HTERT RPE-1 (cell line): ENCODE measurements around the gene ADCK1.
"Not testable (repeated sequence)": the region's sequence is repeated elsewhere in the genome, so short reads cannot be mapped to it uniquely, and the experiment has no call there.

ENCODE experiments used
- in situ Hi-C: fragments of 300-500 bp; cut with MboI; formaldehyde crosslinking; loops from 4 replicates; pipeline ENCODE4 v1.14.3; 2020; ENCODE audit warnings: low sequenced_read_pairs

Gene ADCK1

GRCh38 chr14:77799863-77800730 lies at the start of gene ADCK1:
ADCK1 (plus strand) TSS chr14:77800109; CDS start chr14:77818979, 18,870 bp downstream.
- in situ Hi-C loops: no loop called here

DNA sequence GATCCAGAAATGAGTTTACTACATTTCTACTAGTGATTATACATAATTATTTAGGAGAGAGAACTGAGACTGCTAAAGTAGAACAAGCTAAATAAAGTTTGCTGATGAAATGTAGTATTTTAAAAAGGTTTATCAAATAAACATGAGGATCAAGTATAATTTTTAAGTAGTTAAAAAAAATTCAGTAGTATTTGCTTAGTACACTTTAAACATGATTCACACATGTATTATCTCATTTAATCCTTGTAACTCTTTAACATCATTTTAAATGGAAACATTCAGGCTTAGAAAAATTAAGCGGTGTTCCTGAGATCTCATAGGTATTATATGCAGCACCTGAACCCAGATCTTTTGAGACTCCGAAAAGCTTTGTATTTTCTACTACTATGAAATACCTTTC lies 47.6 kb upstream of the ADCK1 start:
- in situ Hi-C loops: no loop called here

- in situ Hi-C loops: no loop called here
Measured at GRCh38 chr14:77752799-77753516, 47.0 kb upstream of the ADCK1 start.

DNA sequence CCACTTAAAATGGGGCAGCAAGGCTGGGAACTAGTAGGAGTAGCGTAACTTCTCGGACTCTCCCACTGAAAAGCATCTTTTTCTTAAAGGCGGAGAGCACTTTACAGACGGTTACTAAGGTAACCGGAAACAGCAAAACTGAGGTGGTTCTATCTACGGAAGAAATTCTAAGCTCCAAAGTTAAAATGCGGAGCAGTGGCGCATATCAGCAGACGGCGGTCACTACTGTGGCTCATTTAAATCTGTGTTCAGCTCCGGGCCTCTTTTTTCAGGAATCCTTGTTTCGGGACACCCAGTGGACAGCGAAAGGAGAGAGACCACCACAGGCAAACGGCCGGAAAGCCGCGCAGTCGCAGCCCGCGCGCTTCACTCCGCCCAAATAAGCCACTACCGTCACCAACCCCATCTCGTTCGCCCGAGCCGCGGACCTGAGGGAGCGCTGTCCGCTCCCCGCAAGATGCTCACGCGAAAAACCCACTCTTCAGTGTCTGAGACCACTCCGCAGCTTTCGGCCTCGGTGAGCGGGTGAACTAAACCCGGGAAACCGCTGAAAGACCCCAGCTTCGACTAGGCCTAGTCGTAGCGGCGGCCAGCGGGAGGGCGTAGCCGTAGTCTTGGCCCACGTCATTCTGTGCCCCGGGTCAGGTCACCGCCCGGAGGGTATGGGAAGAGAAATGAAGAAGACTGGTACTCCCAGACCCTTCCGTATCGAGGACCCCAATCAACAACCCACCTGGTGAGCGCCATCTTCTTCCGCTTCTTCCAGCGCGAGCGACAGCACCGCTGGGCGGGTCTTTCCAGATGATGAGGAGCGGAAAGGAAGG lies 39.3 kb upstream of the ADCK1 start, which contains the start of gene SNW1:
SNW1 (minus strand) TSS at position 776 of the 824 bp plus-strand sequence; CDS start at position 747, 29 bp downstream.
- in situ Hi-C loops: no loop called here

- in situ Hi-C loops: no loop called here
Measured at GRCh38 chr14:77761205-77761931, 38.5 kb upstream of the ADCK1 start.

GRCh38 chr14:77763316-77763715 lies 36.6 kb upstream of the ADCK1 start:
- in situ Hi-C loops: no loop called here

GRCh38 chr14:77763978-77764377 lies 35.9 kb upstream of the ADCK1 start:
- in situ Hi-C loops: no loop called here

- in situ Hi-C loops: not testable (repeated sequence)
Measured at GRCh38 chr14:77768442-77769069, 31.4 kb upstream of the ADCK1 start.

DNA sequence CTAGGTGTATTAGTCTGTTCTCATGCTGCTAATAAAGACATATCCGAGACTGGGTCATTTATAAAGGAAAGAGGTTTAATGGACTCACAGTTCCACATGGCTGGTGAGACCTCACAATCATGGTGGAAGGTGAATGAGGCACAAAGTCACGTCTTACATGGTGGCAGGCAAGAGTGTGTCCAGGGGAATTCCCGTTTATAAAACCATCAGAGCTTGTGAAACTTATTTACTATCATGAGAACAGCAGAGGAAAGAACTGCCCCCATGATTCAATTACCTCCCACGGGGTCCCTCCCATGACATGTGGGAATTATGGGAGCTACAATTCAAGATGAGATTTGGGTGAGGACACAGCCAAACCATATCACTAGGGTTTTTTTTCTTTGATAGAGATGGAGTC lies 25.9 kb upstream of the ADCK1 start:
- in situ Hi-C loops: not testable (repeated sequence)

GRCh38 chr14:77782202-77782601 lies 17.7 kb upstream of the ADCK1 start:
- in situ Hi-C loops: no loop called here

- in situ Hi-C loops: no loop called here
Measured at GRCh38 chr14:77786148-77786547, 13.8 kb upstream of the ADCK1 start.

- in situ Hi-C loops: no loop called here
Measured at GRCh38 chr14:77790566-77791224, 9.2 kb upstream of the ADCK1 start.

DNA sequence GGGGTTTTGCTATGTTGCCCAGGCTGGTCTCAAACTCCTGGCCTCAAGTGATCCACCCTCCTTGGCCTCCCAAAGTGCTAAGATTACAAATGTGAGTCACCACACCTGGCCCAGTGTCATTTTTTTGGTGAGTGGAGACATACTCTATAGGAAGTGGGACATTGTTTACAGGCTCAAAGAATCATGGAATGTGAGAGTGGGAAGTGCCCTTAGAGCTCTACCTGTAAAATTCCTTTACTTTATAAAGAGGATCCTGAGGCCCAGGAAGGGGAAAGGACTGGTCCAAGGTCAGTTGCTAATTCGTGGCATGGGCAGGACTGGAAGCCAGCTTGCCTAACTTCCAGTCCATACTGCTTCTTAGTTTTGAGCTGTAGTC lies 8.7 kb upstream of the ADCK1 start:
- in situ Hi-C loops: no loop called here

DNA sequence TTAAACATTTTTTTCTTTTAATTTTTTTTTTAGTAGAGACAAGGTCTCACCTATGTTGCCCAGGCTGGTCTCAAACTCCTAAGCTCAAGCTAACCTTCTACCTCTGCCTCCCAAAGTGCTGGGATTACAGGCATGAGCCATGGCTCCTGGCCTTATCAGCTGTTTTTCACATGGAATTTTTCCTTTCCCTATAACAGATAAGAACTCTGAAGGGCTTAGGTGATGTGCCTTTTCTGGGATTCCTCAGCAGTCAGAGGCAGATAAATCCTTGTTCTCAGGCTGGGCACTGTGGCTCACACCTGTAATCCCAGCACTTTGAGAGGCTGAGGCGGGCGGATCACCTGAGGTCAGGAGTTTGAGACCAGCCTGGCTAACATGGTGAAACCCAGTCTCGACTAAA lies 6.7 kb upstream of the ADCK1 start:
- in situ Hi-C loops: not testable (repeated sequence)

DNA sequence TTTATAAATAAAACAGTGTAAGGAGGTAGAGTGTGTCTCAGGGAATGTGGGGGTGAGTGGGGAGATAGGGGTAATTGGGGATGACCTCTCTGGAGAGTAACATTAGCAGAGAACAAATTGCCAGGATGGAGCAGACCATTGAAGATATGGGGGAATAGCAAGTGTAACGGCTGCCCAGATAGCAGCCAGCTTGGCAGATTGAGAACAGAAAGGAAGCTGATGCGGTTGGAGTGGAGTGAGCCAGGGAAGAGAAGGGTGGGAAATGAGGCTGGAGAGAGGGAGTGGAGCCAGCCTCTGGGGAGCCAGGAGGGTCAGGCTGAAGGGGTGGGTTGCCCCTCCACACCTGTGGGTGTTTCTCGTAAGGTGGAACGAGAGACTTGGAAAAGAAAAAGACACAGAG lies 5.6 kb upstream of the ADCK1 start:
- in situ Hi-C loops: no loop called here

DNA sequence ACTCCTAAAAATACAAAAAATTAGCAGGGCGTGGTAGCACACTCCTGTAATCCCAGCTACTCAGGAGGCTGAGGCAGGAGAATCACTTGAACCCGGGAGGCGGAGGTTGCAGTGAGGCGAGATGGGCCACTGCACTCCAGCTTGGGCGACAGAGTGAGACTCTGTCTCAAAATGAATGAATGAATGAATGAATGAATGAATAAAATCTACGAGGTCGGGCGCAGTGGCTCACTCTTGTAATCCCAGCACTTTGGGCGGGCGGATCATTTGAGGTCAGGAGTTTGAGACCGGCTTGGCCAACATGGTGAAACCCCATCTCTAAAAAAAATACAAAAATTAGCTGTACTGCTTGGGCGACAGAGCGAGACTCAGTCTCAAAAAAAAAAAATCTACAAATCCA lies 453 bp upstream of the ADCK1 start:
- in situ Hi-C loops: not testable (repeated sequence)

DNA sequence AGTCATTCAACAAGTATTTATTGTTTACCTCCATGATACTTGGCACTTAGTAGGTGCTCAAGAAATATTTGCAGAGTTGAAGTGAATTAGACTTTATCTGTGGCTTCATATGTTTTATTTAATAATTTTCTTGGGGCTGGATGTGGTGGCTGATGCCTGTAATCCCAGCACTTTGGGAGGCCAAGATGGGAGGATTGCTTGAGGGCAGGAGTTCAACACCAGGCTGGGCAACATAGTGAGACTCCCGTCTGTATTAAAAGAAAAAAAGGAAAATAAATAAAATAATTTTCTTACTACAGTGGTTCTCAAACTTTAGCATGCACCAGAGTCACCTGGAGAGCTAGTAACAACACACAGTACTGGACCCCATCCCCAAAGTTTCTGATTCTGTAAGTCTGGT lies 905 bp downstream of the ADCK1 start:
- in situ Hi-C loops: no loop called here

DNA sequence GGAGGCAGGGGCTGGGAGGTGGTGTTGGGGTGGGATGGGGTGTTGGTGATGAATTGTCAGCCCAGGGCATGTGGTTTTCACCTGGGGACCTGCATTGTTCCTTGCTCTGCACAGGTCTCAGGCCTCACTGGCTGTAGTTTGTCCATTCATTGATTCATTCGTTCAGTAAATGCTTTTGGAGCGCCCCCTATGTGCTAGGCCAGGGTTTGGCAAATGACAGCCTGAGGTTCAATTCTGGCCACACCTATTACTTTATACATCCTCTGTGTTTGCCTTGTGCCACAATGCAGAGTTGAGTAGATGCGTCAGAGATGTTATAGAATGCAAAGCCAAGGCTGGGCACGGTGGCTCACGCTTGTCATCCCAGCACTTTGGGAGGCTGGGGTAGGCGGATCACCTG lies 4.7 kb downstream of the ADCK1 start:
- in situ Hi-C loops: no loop called here

DNA sequence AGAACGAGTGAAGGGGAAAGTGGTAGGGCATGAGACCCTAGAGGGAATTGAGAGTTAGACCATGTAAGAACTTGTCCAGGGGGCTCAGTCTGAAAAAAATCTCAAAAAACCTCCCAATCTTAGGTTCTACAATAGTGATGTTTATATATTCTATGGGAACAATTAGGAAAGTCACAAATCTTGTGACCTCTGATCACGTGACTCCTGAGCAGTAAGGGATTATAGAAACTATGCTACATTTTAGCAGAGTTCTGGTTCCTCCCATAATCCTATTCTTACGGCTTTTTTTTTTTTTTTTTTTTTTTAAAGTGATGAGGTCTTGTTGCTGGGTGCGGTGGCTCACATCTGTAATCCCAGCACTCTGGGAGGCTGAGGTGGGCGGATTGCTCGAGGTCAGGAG lies 5.8 kb downstream of the ADCK1 start:
- in situ Hi-C loops: no loop called here

DNA sequence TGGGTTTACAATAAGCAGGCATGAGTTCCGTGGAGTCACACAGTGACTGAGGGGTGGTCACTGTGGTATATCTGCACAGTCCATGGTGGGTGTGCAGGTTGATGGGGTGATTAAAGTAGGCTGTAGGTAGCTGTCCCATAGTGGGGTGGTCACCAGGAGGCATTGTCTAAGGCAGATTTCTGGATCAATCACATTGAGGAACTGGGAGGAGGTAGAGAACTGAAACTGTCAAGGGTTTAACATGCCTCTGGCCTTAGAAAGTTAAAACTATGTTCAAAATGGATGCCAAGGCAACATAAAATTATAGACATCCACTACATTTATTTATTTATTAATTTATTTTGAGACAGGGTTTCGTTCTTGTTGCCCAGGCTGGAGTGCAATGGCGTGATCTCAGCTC lies 8.3 kb downstream of the ADCK1 start:
- in situ Hi-C loops: no loop called here
